VCaP (cell line): ENCODE results near the gene FAM53A.

Experiments used
- H3K27ac ChIP-seq: fragments of 450-650 bp; 2 replicates; pipeline ENCODE4 v1.5.1; 2017
- TF ChIP-seq, protein P1 (sequence below): fragments of 450-650 bp; conservative IDR thresholded peaks from 2 replicates; pipeline ENCODE4 v1.5.1; 2017; ENCODE audit warnings: mild to moderate bottlenecking, moderate library complexity

The FAM53A gene

DNA sequence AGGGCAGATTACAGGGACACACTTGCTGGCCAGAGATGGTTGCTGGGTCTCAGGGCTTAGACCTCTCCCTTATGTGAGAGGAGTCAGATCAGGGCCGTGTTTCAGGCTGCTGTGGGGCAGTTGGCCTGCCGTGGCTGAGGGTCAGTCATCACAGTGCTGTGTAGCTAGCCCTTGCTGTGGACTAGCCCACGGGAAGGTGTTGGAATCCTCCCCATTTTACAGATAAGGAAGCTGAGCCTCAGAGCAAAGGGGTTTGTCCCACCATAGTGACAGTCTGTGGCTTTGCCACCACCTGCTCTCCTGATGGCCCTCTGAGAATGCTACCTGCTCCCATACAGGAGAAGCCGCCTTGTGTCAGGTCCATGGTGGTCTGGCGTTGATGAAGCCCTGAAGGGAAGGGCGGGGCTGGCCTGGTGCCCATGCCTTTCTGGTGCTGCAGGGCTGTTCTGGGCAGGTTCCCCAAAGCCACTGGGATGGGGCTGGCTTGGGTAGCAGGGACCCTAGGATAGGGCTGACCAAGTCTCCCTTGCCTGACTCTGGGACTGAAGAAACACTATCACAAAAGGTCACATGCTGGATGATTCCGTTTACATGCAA, 2.4 kb upstream of the FAM53A start:
- TF ChIP-seq, protein P1, sequence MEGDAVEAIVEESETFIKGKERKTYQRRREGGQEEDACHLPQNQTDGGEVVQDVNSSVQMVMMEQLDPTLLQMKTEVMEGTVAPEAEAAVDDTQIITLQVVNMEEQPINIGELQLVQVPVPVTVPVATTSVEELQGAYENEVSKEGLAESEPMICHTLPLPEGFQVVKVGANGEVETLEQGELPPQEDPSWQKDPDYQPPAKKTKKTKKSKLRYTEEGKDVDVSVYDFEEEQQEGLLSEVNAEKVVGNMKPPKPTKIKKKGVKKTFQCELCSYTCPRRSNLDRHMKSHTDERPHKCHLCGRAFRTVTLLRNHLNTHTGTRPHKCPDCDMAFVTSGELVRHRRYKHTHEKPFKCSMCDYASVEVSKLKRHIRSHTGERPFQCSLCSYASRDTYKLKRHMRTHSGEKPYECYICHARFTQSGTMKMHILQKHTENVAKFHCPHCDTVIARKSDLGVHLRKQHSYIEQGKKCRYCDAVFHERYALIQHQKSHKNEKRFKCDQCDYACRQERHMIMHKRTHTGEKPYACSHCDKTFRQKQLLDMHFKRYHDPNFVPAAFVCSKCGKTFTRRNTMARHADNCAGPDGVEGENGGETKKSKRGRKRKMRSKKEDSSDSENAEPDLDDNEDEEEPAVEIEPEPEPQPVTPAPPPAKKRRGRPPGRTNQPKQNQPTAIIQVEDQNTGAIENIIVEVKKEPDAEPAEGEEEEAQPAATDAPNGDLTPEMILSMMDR: no peak
- no peak overlapping the region for H3K27ac ChIP-seq

DNA sequence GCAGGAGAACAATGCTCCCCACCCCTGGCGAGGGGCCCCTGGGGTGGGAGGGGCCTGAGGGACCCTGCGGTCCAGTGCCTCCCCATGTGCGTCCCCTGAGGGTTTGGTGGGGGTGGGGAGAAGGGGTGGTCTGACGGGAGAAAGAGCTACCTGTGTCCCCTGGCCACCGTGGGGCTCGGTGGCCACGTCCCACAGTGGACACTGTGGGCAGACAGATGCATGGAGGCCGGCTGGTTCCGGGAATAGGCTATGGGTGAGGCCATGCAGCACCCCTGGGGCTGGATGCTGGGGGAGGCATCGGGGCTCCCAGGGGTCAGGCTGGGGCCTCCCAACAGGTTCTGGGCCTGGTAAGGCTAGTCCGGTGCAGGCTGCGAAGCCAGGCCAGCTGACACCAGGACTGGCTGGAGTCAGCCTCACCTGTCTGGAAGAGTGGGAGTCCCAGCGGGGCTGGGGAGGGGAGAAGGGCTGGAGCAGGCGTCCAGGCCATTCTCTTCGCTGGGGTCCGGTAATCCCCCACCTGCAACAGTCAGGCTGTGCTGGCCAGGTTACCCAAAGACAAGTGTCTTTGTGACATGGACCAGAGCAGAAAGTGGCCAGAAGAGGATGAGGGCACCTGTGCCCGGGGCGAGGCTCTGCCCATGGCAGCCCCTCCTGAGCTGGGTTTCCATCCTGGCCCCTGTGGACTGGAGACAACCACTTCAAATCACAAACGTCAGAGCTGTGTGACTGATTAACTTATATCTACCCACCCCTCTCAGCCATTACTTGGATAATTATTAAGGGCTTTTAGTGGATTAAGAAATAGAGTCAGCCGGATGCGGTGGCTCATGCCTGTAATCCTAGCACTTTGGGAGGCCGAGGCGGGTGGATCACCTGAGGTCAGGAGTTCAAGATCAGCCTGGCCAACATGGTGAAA, 1.4 kb upstream of the FAM53A start:
- peak overlapping the region; percentile 81 for H3K27ac ChIP-seq
- TF ChIP-seq, protein P1: no peak

DNA sequence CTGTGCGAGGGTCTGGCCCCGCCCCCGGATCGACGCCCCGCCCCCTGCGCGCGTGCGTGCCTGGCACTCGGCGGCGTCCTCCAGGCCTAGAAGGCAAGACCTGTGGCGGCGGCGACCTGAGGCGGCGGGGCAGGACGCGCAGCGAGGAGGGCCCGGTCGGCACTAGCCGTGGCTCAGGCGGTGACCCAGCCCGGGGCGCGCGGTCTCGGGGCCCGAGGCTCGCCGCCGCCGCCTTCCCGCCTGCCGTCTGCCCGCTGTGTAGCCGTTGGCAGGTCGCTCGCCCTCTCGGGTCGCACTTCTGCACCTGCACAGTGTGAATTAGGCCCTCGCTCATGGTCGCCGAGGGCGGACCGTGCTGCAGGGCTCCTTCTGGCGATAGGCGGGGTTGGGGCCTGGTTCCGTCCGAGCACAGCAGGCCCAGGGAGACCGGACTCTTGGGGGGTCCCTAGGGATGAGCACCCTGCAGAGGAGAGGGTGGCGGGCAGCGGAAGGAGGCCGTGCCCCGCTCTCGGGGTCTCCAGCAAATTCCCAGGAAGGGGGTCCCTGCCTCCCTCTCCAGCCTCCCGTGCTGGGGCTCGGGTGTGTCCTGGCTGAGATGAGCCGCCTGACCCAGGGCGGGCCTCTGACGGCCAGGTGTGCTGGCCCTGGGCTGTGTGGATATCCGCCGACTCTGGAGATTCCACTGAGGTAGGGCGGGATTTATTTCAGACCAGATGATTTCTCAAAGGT, 557 bp upstream of the FAM53A start:
- peak overlapping the region; percentile 81 for H3K27ac ChIP-seq

DNA sequence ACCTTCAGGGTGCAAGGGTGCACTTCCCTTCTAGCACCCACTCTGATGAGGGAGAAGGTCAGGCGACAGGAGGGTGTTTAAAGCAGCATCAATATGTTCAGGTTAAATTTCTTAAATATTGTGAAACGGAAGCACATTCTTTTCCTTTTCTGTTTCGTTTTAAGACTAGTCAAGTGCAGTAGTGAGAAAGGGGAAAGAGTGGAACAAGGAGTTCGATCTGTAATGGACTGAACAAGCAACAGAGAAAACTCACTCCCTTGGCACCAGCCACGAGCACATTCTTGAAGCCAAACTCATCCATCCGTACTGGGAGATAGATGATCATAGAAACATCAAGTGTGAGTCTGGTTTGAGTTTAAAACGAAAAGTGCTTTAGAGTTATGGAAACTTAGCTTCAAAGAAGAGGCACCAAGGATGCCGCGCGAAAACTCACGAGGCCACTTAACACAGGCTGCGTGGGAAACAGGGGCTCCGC, 815 bp downstream of the FAM53A start:
- H3K27ac ChIP-seq: peak overlapping the region; percentile 81
- TF ChIP-seq, protein P1: no peak

More for the DNA sequence above, 557 bp upstream of the FAM53A start:
- TF ChIP-seq, protein P1: no peak

DNA sequence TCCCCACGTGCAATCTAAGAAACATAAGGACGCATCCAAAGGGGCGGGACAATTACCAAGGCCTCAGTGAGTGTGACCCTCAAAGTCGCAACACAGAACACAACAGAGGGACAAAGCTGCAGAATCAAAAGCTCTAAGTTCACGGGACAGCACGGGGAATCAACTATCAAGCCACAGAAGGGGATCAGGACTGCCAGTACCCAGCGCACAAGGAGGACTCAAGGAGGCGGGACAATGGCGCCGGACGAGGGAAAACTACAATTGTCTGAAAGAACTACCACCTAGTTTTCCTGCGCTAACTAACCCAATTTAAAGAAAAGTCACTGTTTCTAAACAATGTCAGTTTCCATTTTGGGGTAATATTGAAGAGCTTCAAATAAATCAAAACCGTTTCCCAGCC, 1.3 kb downstream of the FAM53A start:
- peak overlapping the region; percentile 81; the same call in 1 of the 2 replicates for H3K27ac ChIP-seq
- TF ChIP-seq, protein P1: no peak

DNA sequence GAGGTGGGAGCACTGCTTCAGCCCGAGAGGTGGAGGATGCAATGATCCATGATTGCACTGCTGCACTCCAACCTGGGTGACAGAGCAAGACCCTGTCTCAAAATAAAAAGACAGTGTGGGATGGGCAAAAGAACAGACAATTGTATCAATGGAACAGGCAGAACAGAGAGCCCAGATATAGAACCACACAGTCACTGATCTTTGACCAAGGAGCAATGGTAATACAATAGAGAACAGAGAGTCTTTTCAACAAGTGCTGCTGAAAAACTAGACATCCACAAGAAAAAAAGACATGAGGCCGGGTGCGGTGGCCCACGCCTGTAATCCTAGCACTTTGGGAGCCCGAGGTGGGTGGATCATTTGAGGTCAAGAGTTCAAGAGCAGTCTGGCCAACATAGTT, 5.9 kb downstream of the FAM53A start:
- TF ChIP-seq, protein P1: no peak
- no peak overlapping the region for H3K27ac ChIP-seq
